ENCODE results near the gene LHFPL3.

LHFPL3 gene

GRCh38 chr7:104482362-104483037, 154.1 kb downstream of the LHFPL3 start:
- no peaks in the 10 kb centered on the region for H3K9me3 Mint-ChIP-seq
- no peaks in the 10 kb centered on the region for H3K4me1 Mint-ChIP-seq
- no peak overlapping the region for H3K27ac Mint-ChIP-seq
- no peak for ATAC-seq
- peaks cover 4% of the 10 kb centered on the region for H3K27me3 Mint-ChIP-seq
- H3K36me3 Mint-ChIP-seq (ENCODE audit: low read depth), result no peaks in the 10 kb centered on the region
- H3K4me3 Mint-ChIP-seq, result no peak overlapping the region
- no peak for DNase-seq

GRCh38 chr7:104486931-104487330, 158.5 kb downstream of the LHFPL3 start:
- no peak overlapping the region for H3K4me3 Mint-ChIP-seq

GRCh38 chr7:104487642-104488041, 159.2 kb downstream of the LHFPL3 start:
- Mint-ChIP-seq H3K9me3 (no peaks in the 10 kb centered on the region), H3K27ac (no peak overlapping the region), H3K4me1 (no peaks in the 10 kb centered on the region), H3K27me3 (peaks cover 4% of the 10 kb centered on the region), H3K4me3 (no peak overlapping the region), H3K36me3 (ENCODE audit: low read depth) (no peaks in the 10 kb centered on the region)
- DNase-seq, result no peak
- no peak for ATAC-seq

More at GRCh38 chr7:104486931-104487330, 158.5 kb downstream of the LHFPL3 start:
- Mint-ChIP-seq H3K27me3 (peaks cover 4% of the 10 kb centered on the region), H3K9me3 (no peaks in the 10 kb centered on the region), H3K27ac (no peak overlapping the region), H3K36me3 (ENCODE audit: low read depth) (no peaks in the 10 kb centered on the region), H3K4me1 (no peaks in the 10 kb centered on the region)
- ATAC-seq (no peak), DNase-seq (no peak)

- ATAC-seq (no peak), DNase-seq (no peak)
- Mint-ChIP-seq H3K36me3 (ENCODE audit: low read depth) (no peaks in the 10 kb centered on the region), H3K27me3 (no peaks in the 10 kb centered on the region), H3K27ac (no peak overlapping the region), H3K4me1 (no peaks in the 10 kb centered on the region), H3K9me3 (no peaks in the 10 kb centered on the region), H3K4me3 (no peak overlapping the region)
Measured at GRCh38 chr7:104497379-104497967, 169.1 kb downstream of the LHFPL3 start.

GRCh38 chr7:104499975-104500374, 171.6 kb downstream of the LHFPL3 start:
- Mint-ChIP-seq H3K4me1 (no peaks in the 10 kb centered on the region), H3K9me3 (no peaks in the 10 kb centered on the region), H3K27me3 (no peaks in the 10 kb centered on the region), H3K4me3 (no peak overlapping the region), H3K36me3 (ENCODE audit: low read depth) (no peaks in the 10 kb centered on the region), H3K27ac (no peak overlapping the region)
- no peak for ATAC-seq
- DNase-seq, result no peak

GRCh38 chr7:104509874-104510273, 181.5 kb downstream of the LHFPL3 start:
- no peak overlapping the region for H3K4me3 Mint-ChIP-seq
- no peak for ATAC-seq
- no peak for DNase-seq
- peaks cover 5% of the 10 kb centered on the region for H3K9me3 Mint-ChIP-seq
- no peak overlapping the region for H3K27ac Mint-ChIP-seq
- H3K27me3 Mint-ChIP-seq, result no peaks in the 10 kb centered on the region
- H3K4me1 Mint-ChIP-seq, result no peaks in the 10 kb centered on the region
- no peaks in the 10 kb centered on the region for H3K36me3 Mint-ChIP-seq (ENCODE audit: low read depth)

GRCh38 chr7:104524853-104525252, 196.4 kb downstream of the LHFPL3 start:
- no peaks in the 10 kb centered on the region for H3K9me3 Mint-ChIP-seq
- no peaks in the 10 kb centered on the region for H3K36me3 Mint-ChIP-seq (ENCODE audit: low read depth)
- DNase-seq (no peak), ATAC-seq (no peak)
- no peak overlapping the region for H3K27ac Mint-ChIP-seq
- H3K4me3 Mint-ChIP-seq, result no peak overlapping the region
- H3K27me3 Mint-ChIP-seq, result no peaks in the 10 kb centered on the region
- H3K4me1 Mint-ChIP-seq, result no peaks in the 10 kb centered on the region

- no peaks in the 10 kb centered on the region for H3K36me3 Mint-ChIP-seq (ENCODE audit: low read depth)
- ATAC-seq, result no peak
- H3K4me3 Mint-ChIP-seq, result no peak overlapping the region
- no peaks in the 10 kb centered on the region for H3K9me3 Mint-ChIP-seq
- H3K27me3 Mint-ChIP-seq, result no peaks in the 10 kb centered on the region
- no peak for DNase-seq
- no peak overlapping the region for H3K27ac Mint-ChIP-seq
- no peaks in the 10 kb centered on the region for H3K4me1 Mint-ChIP-seq
Measured at GRCh38 chr7:104528142-104528541, 199.7 kb downstream of the LHFPL3 start.

- no peak overlapping the region for H3K27ac Mint-ChIP-seq
- ATAC-seq (no peak), DNase-seq (no peak)
- no peaks in the 10 kb centered on the region for H3K27me3 Mint-ChIP-seq
- H3K4me3 Mint-ChIP-seq, result no peak overlapping the region
- H3K9me3 Mint-ChIP-seq, result no peaks in the 10 kb centered on the region
- no peaks in the 10 kb centered on the region for H3K36me3 Mint-ChIP-seq (ENCODE audit: low read depth)
- H3K4me1 Mint-ChIP-seq, result no peaks in the 10 kb centered on the region
Measured at GRCh38 chr7:104529567-104529966, 201.2 kb downstream of the LHFPL3 start.

GRCh38 chr7:104530251-104530650, 201.8 kb downstream of the LHFPL3 start:
- DNase-seq (no peak), ATAC-seq (no peak)
- Mint-ChIP-seq H3K27me3 (no peaks in the 10 kb centered on the region), H3K36me3 (ENCODE audit: low read depth) (no peaks in the 10 kb centered on the region), H3K27ac (no peak overlapping the region), H3K9me3 (no peaks in the 10 kb centered on the region), H3K4me3 (no peak overlapping the region), H3K4me1 (no peaks in the 10 kb centered on the region)

- Mint-ChIP-seq H3K27me3 (no peaks in the 10 kb centered on the region), H3K9me3 (no peaks in the 10 kb centered on the region), H3K36me3 (ENCODE audit: low read depth) (no peaks in the 10 kb centered on the region), H3K4me3 (no peak overlapping the region), H3K27ac (no peak overlapping the region), H3K4me1 (no peaks in the 10 kb centered on the region)
- DNase-seq (no peak), ATAC-seq (no peak)
Measured at GRCh38 chr7:104534149-104534548, 205.7 kb downstream of the LHFPL3 start.

- Mint-ChIP-seq H3K9me3 (no peaks in the 10 kb centered on the region), H3K27me3 (no peaks in the 10 kb centered on the region), H3K4me1 (no peaks in the 10 kb centered on the region), H3K27ac (no peak overlapping the region), H3K36me3 (ENCODE audit: low read depth) (no peaks in the 10 kb centered on the region), H3K4me3 (no peak overlapping the region)
- DNase-seq, result no peak
- ATAC-seq, result no peak
Measured at GRCh38 chr7:104535841-104536240, 207.4 kb downstream of the LHFPL3 start.

GRCh38 chr7:104536956-104537355, 208.6 kb downstream of the LHFPL3 start:
- H3K27me3 Mint-ChIP-seq, result no peaks in the 10 kb centered on the region
- no peak for DNase-seq
- ATAC-seq, result no peak

GRCh38 chr7:104538152-104538551, 209.7 kb downstream of the LHFPL3 start:
- H3K27me3 Mint-ChIP-seq, result no peaks in the 10 kb centered on the region
- no peak for DNase-seq
- no peak overlapping the region for H3K27ac Mint-ChIP-seq
- no peak overlapping the region for H3K4me3 Mint-ChIP-seq
- H3K36me3 Mint-ChIP-seq (ENCODE audit: low read depth), result no peaks in the 10 kb centered on the region
- no peak for ATAC-seq
- H3K9me3 Mint-ChIP-seq, result peaks cover 4% of the 10 kb centered on the region
- H3K4me1 Mint-ChIP-seq, result no peaks in the 10 kb centered on the region

More at GRCh38 chr7:104536956-104537355, 208.6 kb downstream of the LHFPL3 start:
- peaks cover 3% of the 10 kb centered on the region for H3K9me3 Mint-ChIP-seq
- H3K4me3 Mint-ChIP-seq, result no peak overlapping the region
- H3K4me1 Mint-ChIP-seq, result no peaks in the 10 kb centered on the region
- no peak overlapping the region for H3K27ac Mint-ChIP-seq
- H3K36me3 Mint-ChIP-seq (ENCODE audit: low read depth), result no peaks in the 10 kb centered on the region

- no peak for DNase-seq
- H3K9me3 Mint-ChIP-seq, result peaks cover 4% of the 10 kb centered on the region
- no peaks in the 10 kb centered on the region for H3K27me3 Mint-ChIP-seq
- H3K36me3 Mint-ChIP-seq (ENCODE audit: low read depth), result no peaks in the 10 kb centered on the region
- no peaks in the 10 kb centered on the region for H3K4me1 Mint-ChIP-seq
- no peak overlapping the region for H3K27ac Mint-ChIP-seq
- no peak overlapping the region for H3K4me3 Mint-ChIP-seq
- no peak for ATAC-seq
Measured at GRCh38 chr7:104541897-104542296, 213.5 kb downstream of the LHFPL3 start.

Data from activated naive CD8-positive, alpha-beta T cell treated with anti-CD3 and anti-CD28 coated beads, Interleukin-2, amount 50 U/mL, for 24 hours (primary cell).